ENCODE measurements around the gene COL18A1. TPM values are rescaled to one million over a fixed set of nuclear protein-coding genes. Genes with fewer than 3 reads are reported as not detected.

COL18A1 gene
- total and polyA plus RNA-seq, 9 of the 15 experiments (the other 6 are each of a cell fraction or from before 2014, with no cell fraction given), result 0.14 to 16.4 (median 2.0) TPM

GRCh38 chr21:45365186-45365607 is 39.8 kb upstream of the COL18A1 start:
- H4K20me1 ChIP-seq (replicated peaks; ENCODE audit: control insufficient read depth, insufficient read depth, low read length), result no peaks in the 10 kb centered on the region
- no peaks in the 10 kb centered on the region for H3K36me3 ChIP-seq (ENCODE audit: control insufficient read depth, insufficient read depth, low read length)
- no peaks in the 10 kb centered on the region for H3K79me2 ChIP-seq (ENCODE audit: control insufficient read depth, insufficient read depth, low read length)
- intact Hi-C loops (cut with micrococcal nuclease) (no loop called here), in situ Hi-C loops (cut with MboI) (no loop called here)
- no peak overlapping the region for H3K4me2 ChIP-seq (ENCODE audit: insufficient read depth, low read length)
- no peak overlapping the region; a peak in 1 of 4 replicates for H3K9ac ChIP-seq (ENCODE audit: insufficient read depth in 1 of 2, low read depth in 2 of 2, low read length in 2 of 2)
- H3K4me1 ChIP-seq (replicated peaks in 1 of 2; ENCODE audit: control insufficient read depth in 2 of 2, insufficient read depth in 2 of 2, low read length in 2 of 2), result peaks cover 30 to 84% of the 10 kb centered on the region in 2 experiments
- POLR2A ChIA-PET, result no interaction called here
- DNase-seq (ENCODE audit: extremely low read depth in 1 of 4, low spot score in 3 of 4) (no peak), FAIRE-seq (no peak), ATAC-seq (no peak)
- no TSS peak for BruUV-seq (replicated peaks)
- H3K9me1 ChIP-seq (ENCODE audit: control insufficient read depth, insufficient read depth, low read length), result no peaks in the 10 kb centered on the region
- no peak overlapping the region for H3K27ac ChIP-seq (ENCODE audit: extremely low read depth, low read depth, low read length)
- CTCF ChIA-PET (ENCODE audit: low intra/inter-chr PET ratio), result no interaction called here
- no peaks in the 10 kb centered on the region for H3K9me3 ChIP-seq (replicated peaks; ENCODE audit: control insufficient read depth, insufficient read depth, low read depth, low read length)
- 83% methylated on average over 16 of the region's 25 CpGs for WGBS (ENCODE audit: insufficient coverage, low coverage, missing lambda C conversion rate)
- no peak overlapping the region for H2AFZ ChIP-seq (ENCODE audit: low read depth, low read length)
- no peak for TF ChIP-seq CEBPG (CRISPR knock-in tag; IDR thresholded peaks at IDR 0.05)
- no peak for TF ChIP-seq CEBPG (tag; conservative IDR thresholded peaks at IDR 0.05 in 1 of 2, IDR thresholded peaks at IDR 0.05 in 1 of 2)
- TF ChIP-seq ATF1 (CRISPR knock-in tag; IDR thresholded peaks at IDR 0.05), result no peak
- no peak for TF ChIP-seq ATF1 (tag; IDR thresholded peaks at IDR 0.05)
- TF ChIP-seq ZC3H4 (CRISPR knock-in tag; IDR thresholded peaks at IDR 0.05; ENCODE audit: borderline replicate concordance), result 0 out of 2 replicates have a peak, but pooled peaks have one; percentile 47
- no peak for TF ChIP-seq ELF4 (CRISPR knock-in tag; IDR thresholded peaks at IDR 0.05)
- TF ChIP-seq BRCA1 (IDR thresholded peaks at IDR 0.05), result no peak
- 0 out of 2 replicates have a peak, but pooled peaks have one; percentile 33 for TF ChIP-seq BRCA1 (CRISPR knock-in tag; IDR thresholded peaks at IDR 0.05)
- 0 out of 2 replicates have a peak, but pooled peaks have one; percentile 52 for TF ChIP-seq ZBTB33 (CRISPR knock-in tag; IDR thresholded peaks at IDR 0.05)
- 0 out of 2 replicates have a peak, but pooled peaks have one; percentile 7 for TF ChIP-seq NR3C1 (CRISPR knock-in tag; IDR thresholded peaks at IDR 0.05)
- no peak for TF ChIP-seq MLLT1 (IDR thresholded peaks at IDR 0.05)
- no peak for TF ChIP-seq ZNF609 (CRISPR knock-in tag; IDR thresholded peaks at IDR 0.05; ENCODE audit: borderline replicate concordance)
- H3K27me3 ChIP-seq (ENCODE audit: control insufficient read depth in 2 of 2, insufficient read depth in 2 of 2, low read length in 2 of 2), result peaks cover 0 to 15% of the 10 kb centered on the region in 2 experiments; a peak in 1 of 5 replicates
- no peak overlapping the region for H3K4me3 ChIP-seq
